Fibroblast of lung (primary cell): ENCODE results near the gene LEFTY2.

Experiments used
- CTCF ChIP-seq, 2 donors: IDR thresholded peaks in 1 of 2; conservative IDR thresholded peaks in 1 of 2; 1 replicate in 1 of 2; 2 replicates in 1 of 2; pipeline ENCODE4 v1.5.1; 2011 to 2012; ENCODE audit warnings: low read length in 2 of 2, control low read depth in 1 of 2, inconsistent platforms in 1 of 2, low read depth in 1 of 2, mild to moderate bottlenecking in 1 of 2
- EZH2 ChIP-seq: IDR thresholded peaks from 2 replicates; pipeline ENCODE4 v1.5.1; 2012; ENCODE audit warnings: low read length, control low read depth, mild to moderate bottlenecking; ENCODE audit errors: missing control alignments

DNA sequence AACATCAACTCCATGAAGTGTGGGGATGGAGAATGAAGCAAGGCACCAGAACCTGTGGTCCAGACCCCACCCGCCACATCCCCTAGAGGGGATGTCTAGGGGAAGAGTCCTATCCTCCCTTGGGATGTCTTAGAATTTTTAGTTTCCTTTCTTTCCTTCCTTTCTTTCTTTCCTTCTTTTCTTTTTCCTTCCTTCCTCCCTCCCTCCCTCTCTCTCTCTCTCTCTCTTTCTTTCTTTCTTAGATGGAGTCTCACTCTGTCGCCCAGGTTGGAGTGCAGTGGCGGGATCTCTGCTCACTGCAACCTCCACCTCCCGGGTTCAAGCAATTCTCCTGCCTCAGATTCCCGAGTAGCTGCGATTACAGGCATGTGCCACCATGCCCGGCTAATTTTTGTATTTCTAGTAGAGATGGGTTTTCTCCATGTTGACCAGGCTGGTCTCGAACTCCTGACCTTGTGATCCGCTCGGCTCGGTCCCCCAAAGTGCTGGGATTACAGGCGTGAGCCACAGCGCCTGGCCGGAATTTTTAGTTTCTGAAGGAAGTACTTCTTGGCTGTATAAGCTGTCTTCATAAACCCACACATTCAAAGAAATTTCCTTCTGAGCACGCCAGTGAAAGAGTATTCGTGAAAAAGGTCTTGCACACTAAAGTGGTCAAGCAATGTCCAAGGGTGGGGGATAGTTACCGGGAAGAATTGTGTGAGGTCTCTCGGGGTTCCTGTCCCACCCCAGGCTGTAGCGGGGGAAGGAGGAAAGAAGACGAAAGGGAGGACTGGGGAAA is 20.8 kb upstream of the LEFTY2 start:
- TF ChIP-seq EZH2, result no peak
- no peak for TF ChIP-seq CTCF (conservative IDR thresholded peaks at IDR 0.05 in 1 of 2, IDR thresholded peaks at IDR 0.05 in 1 of 2; ENCODE audit: low read depth in 1 of 2, low read length in 2 of 2)
